IPS-20b (cell line): Measurements from ENCODE around the gene TRERF1.

Experiments
- H3K27ac ChIP-seq: one replicate; pipeline ENCODE4 v1.5.1; 2013; ENCODE audit warnings: low read length
- H3K27me3 ChIP-seq: 2 replicates; pipeline ENCODE4 v1.6.1; 2013; ENCODE audit warnings: mild to moderate bottlenecking, low read length, inconsistent platforms; ENCODE audit not compliant: insufficient read depth
- H3K36me3 ChIP-seq: 2 replicates; pipeline ENCODE4 v1.6.1; 2013; ENCODE audit warnings: low read depth, mild to moderate bottlenecking, inconsistent platforms, low read length, moderate library complexity; ENCODE audit not compliant: insufficient read depth
- H3K4me1 ChIP-seq: 2 replicates; pipeline ENCODE4 v1.6.1; 2013; ENCODE audit warnings: mild to moderate bottlenecking, control low read depth, inconsistent platforms, low read length, moderate library complexity; ENCODE audit not compliant: insufficient read depth
- H3K4me3 ChIP-seq: 2 replicates; pipeline ENCODE4 v1.5.1; 2013; ENCODE audit warnings: mild to moderate bottlenecking, low read length, inconsistent platforms
- H3K9ac ChIP-seq: 2 replicates; pipeline ENCODE4 v1.6.1; 2013; ENCODE audit warnings: low read depth, mild to moderate bottlenecking, inconsistent platforms, low read length, moderate library complexity
- H3K9me3 ChIP-seq: 2 replicates; pipeline ENCODE4 v1.6.1; 2013; ENCODE audit warnings: mild to moderate bottlenecking, low read depth, low read length, inconsistent platforms; ENCODE audit not compliant: insufficient read depth

Gene TRERF1

DNA sequence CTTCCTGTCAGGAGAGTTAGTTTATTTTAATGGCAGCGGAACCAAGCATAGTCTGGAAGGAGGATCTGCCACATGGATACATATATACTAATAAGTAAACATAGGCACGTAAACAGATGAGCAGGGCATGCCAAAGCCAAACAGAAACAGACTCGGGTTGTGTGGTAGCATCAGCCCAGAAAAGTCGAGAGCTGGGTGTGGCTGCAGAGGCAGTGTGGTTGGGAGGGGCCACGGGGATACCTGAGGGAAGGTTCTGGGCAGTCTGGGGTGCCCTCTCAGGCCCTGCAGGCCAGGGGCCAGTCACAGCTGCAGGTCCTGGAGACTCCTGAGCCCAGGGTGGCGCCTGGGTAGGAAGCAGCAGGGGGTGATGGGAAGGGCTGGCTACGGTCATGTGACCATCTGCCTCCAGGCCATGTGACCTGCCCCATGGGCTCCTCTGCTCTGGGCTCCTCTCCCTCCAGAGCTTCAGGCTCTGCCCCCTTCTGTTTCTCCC lies 191.3 kb downstream of the TRERF1 start:
- peaks cover 25% of the 10 kb centered on the region for H3K4me1 ChIP-seq
- H3K27me3 ChIP-seq: no peaks in the 10 kb centered on the region
- peaks cover 40% of the 10 kb centered on the region for H3K36me3 ChIP-seq
- H3K4me3 ChIP-seq: no peak overlapping the region
- H3K9me3 ChIP-seq: no peaks in the 10 kb centered on the region
- H3K9ac ChIP-seq: no peak overlapping the region
- no peak overlapping the region for H3K27ac ChIP-seq

DNA sequence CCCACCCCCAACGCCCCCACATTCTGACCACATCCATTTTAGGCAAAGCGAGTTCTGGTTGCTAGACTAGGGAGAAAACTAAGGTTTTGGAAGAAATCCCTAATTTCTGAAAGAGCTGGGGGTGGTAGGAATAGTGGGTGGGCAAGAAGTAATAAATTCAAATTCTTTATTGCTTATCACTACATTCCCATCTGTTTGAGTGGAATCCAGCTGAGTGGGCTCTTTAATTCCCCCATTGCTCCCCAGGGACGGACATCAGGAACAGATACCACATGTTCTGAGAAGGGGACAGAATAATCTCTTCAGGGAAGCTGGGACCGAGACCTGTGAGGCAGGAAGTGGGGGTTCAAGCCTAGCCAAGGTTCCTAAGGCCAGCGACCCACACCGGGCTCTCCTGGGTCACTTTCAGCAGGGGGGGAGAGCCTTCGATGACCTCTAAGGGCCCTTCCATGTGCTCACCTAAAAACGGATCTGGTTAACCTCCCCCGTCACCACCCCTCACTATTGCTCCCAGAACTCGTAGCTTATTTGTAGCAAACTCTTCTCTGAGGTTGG lies 191.8 kb downstream of the TRERF1 start:
- Histone ChIP-seq H3K4me3 (no peak overlapping the region), H3K9me3 (no peaks in the 10 kb centered on the region), H3K9ac (no peak overlapping the region), H3K27me3 (no peaks in the 10 kb centered on the region), H3K27ac (no peak overlapping the region), H3K4me1 (peaks cover 25% of the 10 kb centered on the region), H3K36me3 (peaks cover 41% of the 10 kb centered on the region)

DNA sequence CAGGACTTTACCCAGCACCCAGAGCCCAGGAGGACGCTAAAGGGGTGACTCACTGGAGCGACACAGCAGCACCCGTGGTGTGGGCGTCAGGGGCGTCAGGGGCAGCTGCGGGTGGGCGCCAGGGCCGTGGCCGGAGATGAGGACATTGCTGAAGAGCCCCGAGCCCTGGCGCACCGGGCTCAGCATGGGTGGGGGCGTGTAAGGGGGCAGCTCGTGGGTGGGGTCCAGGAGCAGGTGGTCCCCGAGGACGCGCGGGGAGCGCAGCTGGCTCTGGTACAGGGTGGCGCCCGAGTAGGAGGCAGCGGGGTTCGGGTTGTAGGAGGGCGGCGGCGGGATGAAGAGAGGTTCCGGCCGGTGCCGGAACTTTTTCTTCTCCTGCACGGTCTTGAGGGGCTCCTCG lies 192.4 kb downstream of the TRERF1 start:
- H3K36me3 ChIP-seq: peaks cover 41% of the 10 kb centered on the region
- peaks cover 25% of the 10 kb centered on the region for H3K4me1 ChIP-seq
- H3K4me3 ChIP-seq: no peak overlapping the region
- no peak overlapping the region for H3K9ac ChIP-seq
- no peaks in the 10 kb centered on the region for H3K27me3 ChIP-seq
- H3K27ac ChIP-seq: no peak overlapping the region
- H3K9me3 ChIP-seq: no peaks in the 10 kb centered on the region

GRCh38 chr6:42257614-42258013 lies 194.1 kb downstream of the TRERF1 start:
- peak overlapping the region; percentile 54; the same call in 1 of the 2 replicates for H3K9ac ChIP-seq
- peaks cover 25% of the 10 kb centered on the region for H3K4me1 ChIP-seq
- peaks cover 42% of the 10 kb centered on the region for H3K36me3 ChIP-seq
- no peaks in the 10 kb centered on the region for H3K9me3 ChIP-seq
- peak overlapping the region; percentile 41; the same call in 1 of the 2 replicates for H3K4me3 ChIP-seq
- peak overlapping the region; percentile 44 for H3K27ac ChIP-seq
- H3K27me3 ChIP-seq: no peaks in the 10 kb centered on the region

GRCh38 chr6:42257063-42257462 lies 194.7 kb downstream of the TRERF1 start:
- Histone ChIP-seq H3K4me1 (peaks cover 25% of the 10 kb centered on the region), H3K9ac (peak overlapping the region; percentile 54; the same call in 1 of the 2 replicates), H3K27ac (peak overlapping the region; percentile 44), H3K27me3 (no peaks in the 10 kb centered on the region), H3K4me3 (peak overlapping the region; percentile 41; the same call in 1 of the 2 replicates), H3K36me3 (peaks cover 45% of the 10 kb centered on the region), H3K9me3 (no peaks in the 10 kb centered on the region)

DNA sequence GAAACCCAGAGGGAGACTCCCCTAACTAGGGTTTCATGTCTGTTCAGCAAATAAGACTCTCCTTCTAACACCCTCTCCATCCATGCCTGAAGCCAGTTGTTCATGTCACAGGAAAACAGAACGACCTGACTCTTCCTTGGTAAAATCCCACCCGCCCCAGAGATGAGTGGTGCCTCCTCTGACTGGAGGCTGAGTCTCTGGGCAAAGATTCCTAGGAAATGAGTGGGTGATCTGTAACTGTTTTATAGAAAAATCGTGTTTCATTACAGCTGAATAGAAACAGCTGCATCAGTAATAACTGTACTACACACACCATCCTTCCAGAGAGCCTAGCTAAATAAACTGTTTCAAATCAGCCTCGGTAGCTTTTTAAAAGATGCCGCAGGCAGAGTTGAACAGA lies 196.7 kb downstream of the TRERF1 start:
- Histone ChIP-seq H3K27ac (no peak overlapping the region), H3K4me3 (no peak overlapping the region), H3K36me3 (peaks cover 61% of the 10 kb centered on the region)

DNA sequence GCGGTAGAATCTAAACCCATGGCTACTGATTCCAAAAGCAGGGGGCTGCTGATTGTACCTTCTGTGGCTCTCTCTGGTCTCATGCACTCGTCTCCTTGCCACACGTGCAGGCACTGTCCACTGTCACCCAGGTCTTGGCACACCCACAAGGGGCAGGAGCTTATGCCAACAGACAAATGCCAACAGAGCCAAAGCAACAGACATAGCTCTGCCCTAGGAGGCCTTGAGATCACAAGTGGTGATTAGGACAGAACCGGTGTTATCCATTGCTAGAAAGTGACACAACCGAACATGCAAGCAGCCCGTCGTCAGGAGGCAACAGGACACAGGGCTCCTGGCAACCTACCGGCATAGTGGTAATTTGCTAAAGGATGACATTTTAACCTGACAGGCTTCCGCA lies 197.2 kb downstream of the TRERF1 start:
- Histone ChIP-seq H3K9me3 (no peaks in the 10 kb centered on the region), H3K4me3 (no peak overlapping the region), H3K36me3 (peaks cover 67% of the 10 kb centered on the region), H3K9ac (no peak overlapping the region), H3K4me1 (peaks cover 17% of the 10 kb centered on the region), H3K27ac (no peak overlapping the region), H3K27me3 (no peaks in the 10 kb centered on the region)

More for the DNA sequence above, 196.7 kb downstream of the TRERF1 start:
- Histone ChIP-seq H3K9ac (no peak overlapping the region), H3K4me1 (peaks cover 17% of the 10 kb centered on the region), H3K27me3 (no peaks in the 10 kb centered on the region), H3K9me3 (no peaks in the 10 kb centered on the region)

- Histone ChIP-seq H3K27ac (no peak overlapping the region), H3K27me3 (no peaks in the 10 kb centered on the region), H3K9ac (no peak overlapping the region)
Observed at GRCh38 chr6:42251911-42252637, 199.7 kb downstream of the TRERF1 start.

DNA sequence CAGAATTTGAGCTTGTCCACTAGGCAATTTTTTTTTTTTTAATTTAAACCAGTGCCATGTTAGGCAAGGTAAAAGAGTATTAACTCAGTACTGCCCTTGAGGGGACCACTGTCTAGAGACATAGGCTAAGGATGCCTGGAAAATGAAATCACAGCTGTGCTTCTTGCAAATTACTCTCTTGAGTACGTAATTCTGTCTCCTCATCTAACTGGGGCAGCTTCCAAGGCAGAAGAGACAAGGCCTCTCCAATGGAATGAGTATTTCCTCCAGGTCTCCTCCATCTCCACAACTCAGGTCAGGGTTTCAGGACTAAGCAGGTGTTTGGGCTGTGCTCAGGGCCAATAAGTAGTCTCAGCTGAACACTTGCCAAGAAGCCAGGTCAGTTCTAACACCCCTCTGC lies 200.2 kb downstream of the TRERF1 start:
- no peak overlapping the region for H3K27ac ChIP-seq
- H3K27me3 ChIP-seq: no peaks in the 10 kb centered on the region
- H3K36me3 ChIP-seq: peaks cover 77% of the 10 kb centered on the region
- no peaks in the 10 kb centered on the region for H3K9me3 ChIP-seq
- peaks cover 2% of the 10 kb centered on the region; the same call in 1 of the 2 replicates for H3K4me1 ChIP-seq
- no peak overlapping the region for H3K4me3 ChIP-seq
- no peak overlapping the region for H3K9ac ChIP-seq

More at GRCh38 chr6:42251911-42252637, 199.7 kb downstream of the TRERF1 start:
- Histone ChIP-seq H3K36me3 (peaks cover 79% of the 10 kb centered on the region), H3K4me1 (peaks cover 7% of the 10 kb centered on the region; the same call in 1 of the 2 replicates), H3K9me3 (no peaks in the 10 kb centered on the region), H3K4me3 (no peak overlapping the region)

DNA sequence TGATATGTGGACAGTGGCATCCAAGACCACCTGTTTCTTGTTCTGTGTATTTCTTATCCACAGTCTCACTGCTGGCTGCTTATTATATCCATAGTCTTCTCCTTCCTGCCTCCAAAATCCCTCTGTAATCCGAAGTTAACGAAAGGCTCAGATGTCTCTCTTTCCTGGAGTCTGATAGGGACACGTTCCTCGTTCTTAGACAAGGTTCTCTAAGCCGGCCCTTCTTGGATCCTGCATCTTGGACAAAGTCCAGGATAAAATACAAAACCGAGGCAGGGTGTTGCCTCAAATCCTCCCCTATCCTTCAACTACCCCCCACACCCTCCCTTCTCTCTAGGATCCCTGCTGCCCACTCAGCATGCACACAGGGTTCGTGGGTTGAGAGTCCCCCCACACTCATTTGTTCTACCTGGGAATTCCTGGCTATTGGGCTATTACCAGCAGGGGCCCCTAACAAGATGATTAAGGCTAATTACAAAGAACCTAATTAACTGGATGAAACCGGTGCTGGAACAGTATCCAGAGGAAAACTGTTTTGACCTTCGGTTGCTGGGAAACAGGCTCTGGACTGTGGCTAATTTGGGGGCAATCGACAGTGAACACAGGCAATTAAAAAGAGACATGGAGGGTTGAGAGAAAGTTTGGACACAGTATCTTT lies 201.3 kb downstream of the TRERF1 start:
- Histone ChIP-seq H3K4me1 (no peaks in the 10 kb centered on the region), H3K9me3 (no peaks in the 10 kb centered on the region), H3K27me3 (no peaks in the 10 kb centered on the region), H3K36me3 (peaks cover 73% of the 10 kb centered on the region), H3K27ac (no peak overlapping the region), H3K9ac (no peak overlapping the region), H3K4me3 (no peak overlapping the region)

DNA sequence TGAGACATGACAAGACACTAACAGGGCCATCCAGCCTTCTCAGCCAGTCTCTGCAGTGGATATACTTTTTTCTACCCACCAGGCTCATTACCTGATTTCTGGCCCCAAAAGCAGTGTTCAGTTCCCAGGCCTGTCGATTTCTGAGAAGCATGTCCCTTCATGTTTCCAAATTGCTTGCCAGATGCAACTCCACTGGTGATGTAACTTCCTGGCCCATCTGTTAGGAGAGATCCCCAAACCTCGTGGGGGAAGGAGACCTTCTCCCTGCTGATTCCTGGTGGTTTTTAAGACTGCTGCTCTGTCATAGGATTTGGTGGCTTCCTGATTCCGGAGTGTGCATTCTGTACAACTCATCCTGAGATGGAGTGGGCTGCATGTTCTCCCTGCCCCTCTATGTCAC lies 202.4 kb downstream of the TRERF1 start:
- H3K4me1 ChIP-seq: no peaks in the 10 kb centered on the region
- no peak overlapping the region for H3K27ac ChIP-seq
- no peaks in the 10 kb centered on the region for H3K9me3 ChIP-seq

More for the DNA sequence above, 202.4 kb downstream of the TRERF1 start:
- H3K36me3 ChIP-seq: peaks cover 73% of the 10 kb centered on the region
- H3K9ac ChIP-seq: no peak overlapping the region
- H3K4me3 ChIP-seq: no peak overlapping the region
- H3K27me3 ChIP-seq: no peaks in the 10 kb centered on the region
